Measurements from ENCODE around the gene MRTFA.

The MRTFA gene

GRCh38 chr22:40409613-40410113, 226.9 kb downstream of the MRTFA start:
- DNase-seq: no peak

- no peak for DNase-seq
Observed at GRCh38 chr22:40408718-40409612, 227.6 kb downstream of the MRTFA start.

GRCh38 chr22:40407831-40408717, 228.4 kb downstream of the MRTFA start:
- no peak for DNase-seq

GRCh38 chr22:40407021-40407761, 229.3 kb downstream of the MRTFA start:
- DNase-seq: no peak

- DNase-seq: no peak
Observed at GRCh38 chr22:40406063-40406890, 230.2 kb downstream of the MRTFA start.

GRCh38 chr22:40405178-40406062, 231.1 kb downstream of the MRTFA start:
- no peak for DNase-seq

DNA sequence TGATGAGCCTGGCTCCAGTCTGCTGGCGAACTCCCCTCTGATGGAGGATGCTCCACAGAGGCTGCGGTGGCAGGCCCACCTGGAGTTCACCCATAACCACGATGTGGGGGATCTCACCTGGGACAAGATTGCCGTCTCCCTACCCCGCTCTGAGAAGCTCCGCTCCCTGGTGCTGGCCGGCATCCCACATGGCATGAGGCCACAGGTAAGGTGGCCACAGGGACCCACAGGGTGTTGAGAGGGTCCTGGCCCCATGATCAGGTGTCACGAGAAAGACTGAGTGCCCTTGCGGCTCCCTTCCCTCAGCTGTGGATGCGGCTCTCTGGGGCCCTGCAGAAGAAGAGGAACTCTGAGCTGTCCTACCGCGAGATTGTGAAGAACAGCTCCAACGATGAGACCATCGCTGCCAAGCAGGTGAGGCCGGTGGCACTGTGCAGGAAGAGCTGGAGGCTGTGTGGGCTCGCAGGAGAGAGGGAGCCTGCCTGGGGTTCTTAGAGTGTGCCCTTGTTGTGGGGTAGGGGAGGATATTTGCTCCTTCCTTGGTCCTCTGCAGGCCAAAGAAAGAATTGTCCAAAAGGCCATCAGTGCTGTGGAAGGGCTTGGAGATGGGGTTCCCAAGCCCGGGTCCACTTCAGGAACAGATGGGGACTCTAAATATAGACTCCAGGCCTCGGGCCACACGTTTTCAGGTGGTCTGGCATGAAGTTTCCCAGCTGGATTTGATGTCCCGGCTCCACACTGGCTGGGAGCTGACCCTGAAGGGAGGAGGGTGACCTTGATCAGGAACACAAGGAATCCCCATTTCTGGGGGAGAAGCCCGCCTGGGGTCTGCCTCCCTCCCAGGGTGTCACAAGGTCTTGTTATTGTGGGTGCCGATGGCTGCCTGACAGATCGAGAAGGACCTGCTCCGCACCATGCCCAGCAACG, 232.0 kb downstream of the MRTFA start:
- no peak for DNase-seq

DNA sequence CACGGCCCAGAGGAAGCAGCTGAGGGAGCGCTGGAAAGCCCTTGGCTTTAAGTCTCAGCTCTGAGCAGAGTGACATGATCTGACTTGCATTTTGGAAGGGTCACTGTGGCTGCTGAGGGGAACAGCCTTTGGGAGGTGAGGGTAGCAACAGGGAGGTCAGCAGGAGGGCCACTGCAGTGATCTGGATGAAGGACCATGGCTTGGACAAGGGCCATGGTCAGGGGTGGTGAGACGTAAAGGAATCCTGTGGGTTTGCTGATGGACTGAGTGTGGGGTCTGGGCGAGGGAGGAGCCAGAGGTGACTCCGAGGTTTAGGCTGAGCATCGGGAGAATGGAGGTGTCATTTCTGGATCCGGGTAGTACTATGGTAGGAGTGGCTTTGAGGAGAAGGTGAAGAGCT, 232.9 kb downstream of the MRTFA start:
- DNase-seq: no peak

DNA sequence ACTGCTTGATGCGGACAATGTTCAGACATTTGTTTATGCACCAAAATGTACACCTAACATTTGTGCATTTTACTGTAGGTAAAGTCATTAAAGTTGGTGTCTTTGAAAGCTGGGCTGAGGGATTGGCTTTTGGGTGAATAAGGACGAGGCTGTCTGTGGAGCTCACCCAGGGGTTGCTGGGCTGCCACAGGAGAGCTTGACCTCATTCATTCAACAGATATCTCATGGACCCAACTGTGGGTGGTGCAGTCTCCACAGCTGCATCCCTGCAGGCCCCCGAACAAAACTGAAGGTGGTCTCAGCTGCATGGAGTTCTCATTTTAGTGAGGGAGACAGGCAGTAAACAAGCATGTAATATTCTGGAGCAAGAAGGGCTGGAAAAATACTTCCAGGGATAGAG, 233.4 kb downstream of the MRTFA start:
- no peak for DNase-seq

GRCh38 chr22:40401981-40402406, 234.5 kb downstream of the MRTFA start:
- no peak for DNase-seq

- no peak for DNase-seq
Observed at GRCh38 chr22:40401532-40401931, 235.0 kb downstream of the MRTFA start.

DNA sequence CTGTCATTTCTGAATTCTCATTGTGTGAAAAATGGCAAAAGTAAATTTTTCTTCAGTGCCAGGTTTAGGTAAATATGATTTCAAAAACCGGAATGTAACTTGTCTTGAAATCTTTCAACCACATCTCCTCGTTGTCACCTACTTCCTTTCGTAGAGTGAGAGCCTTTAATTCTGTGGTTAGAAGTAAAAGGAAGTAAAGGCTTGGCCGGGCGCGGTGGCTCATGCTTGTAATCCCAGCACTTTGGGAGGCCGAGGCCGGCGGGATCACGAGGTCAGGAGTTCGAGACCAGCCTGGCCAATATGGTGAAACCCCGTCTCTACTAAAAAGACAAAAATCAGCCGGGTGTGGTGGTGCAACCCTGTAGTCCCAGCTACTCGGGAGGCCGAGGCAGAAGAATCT, 236.4 kb downstream of the MRTFA start:
- DNase-seq: peak; percentile 71 to 83 (median 78)

DNA sequence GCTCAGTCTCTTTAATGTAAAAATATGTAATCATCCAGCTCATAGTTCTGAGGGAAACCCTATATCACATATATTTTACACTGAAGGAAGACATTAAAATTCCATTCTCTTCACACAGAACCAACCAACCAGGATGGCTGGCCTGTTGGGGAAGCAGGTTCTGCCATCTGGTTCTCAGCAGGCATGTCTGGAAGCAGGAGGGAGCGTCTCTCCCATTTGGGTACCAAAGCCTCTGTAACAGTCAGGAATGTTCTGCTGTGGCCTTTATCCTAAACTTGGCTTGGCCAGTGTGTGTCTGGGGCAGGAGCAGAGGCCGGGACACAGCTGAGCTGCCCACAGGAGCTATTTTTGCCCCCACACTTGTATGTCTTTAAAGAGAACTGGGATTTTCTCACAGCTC, 236.9 kb downstream of the MRTFA start:
- DNase-seq: no peak

GRCh38 chr22:40397396-40397795, 239.1 kb downstream of the MRTFA start:
- no peak for DNase-seq

DNA sequence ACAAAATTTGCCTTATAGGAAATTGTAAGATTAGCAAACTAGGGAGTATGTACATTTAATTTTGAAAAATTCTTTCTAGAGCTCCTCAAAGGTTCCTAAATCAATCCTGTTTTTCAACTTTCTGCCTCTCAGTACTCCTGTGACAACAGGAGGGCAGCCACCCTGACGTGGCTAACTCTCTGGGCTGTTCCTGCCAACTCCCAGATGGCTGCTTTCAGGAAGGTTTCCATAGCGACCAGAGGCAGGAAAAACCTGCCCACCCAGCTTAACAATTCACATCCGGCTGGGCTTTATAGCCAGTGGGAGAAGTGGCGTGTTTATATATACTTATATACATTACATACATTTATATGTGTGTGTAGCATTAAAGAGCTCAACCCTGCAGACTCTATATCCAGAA, 239.6 kb downstream of the MRTFA start:
- DNase-seq: no peak

DNA sequence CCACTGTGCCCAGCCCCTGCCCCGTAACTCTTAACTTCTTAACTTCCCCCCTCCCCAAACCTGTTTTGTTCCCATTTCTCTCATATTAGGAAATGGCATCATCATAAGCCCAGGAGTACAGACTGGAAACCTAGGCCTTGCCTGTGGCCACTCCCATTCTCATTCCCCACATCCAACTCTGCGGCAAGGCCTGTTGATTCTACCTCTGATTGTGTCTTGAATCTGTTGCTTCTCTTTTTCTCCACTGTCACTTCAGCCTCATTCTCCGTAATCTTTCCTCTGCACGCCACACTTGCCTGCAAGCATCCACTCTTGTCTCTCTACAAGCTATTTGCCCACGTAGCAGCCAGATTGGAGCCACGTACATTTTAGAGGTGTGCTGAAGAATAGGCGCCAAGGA, 240.9 kb downstream of the MRTFA start:
- no peak for DNase-seq

DNA sequence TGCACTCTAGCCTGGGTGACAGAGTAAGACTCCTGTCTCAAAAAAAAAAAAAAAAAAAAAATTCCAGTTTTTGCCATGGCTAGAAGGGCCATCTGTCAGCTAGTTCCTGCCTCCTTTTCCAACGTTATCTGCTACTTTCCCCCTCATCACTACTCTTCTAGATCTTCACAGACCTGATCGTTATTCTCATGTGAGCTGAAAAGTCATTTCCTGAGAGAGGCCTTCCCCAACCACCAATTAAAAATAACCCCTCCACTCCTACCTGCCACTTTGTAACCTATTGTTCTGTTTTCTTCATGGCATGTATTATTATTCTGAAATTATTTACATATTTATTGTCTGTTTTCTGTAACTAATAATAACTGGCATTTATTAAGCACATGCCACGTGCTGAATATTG, 241.9 kb downstream of the MRTFA start:
- DNase-seq: no peak

DNA sequence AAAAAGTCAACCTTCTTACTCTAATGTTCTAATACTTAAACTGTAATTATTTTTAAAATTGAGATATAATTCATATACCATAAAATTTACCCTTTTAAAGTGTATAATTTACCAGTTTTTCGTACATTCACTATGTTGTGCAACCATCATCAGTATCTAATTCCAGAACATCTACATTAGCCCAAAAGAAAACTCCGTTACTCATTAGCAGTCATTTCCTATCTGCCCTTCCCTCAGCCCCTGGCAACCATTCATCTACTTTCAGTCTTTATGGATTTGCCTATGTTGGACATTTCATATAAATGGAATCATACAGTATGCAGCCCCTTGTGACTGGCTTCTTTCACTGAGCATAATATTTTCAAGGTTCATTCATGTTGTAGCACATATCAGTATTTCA, 243.9 kb downstream of the MRTFA start:
- no peak for DNase-seq

DNA sequence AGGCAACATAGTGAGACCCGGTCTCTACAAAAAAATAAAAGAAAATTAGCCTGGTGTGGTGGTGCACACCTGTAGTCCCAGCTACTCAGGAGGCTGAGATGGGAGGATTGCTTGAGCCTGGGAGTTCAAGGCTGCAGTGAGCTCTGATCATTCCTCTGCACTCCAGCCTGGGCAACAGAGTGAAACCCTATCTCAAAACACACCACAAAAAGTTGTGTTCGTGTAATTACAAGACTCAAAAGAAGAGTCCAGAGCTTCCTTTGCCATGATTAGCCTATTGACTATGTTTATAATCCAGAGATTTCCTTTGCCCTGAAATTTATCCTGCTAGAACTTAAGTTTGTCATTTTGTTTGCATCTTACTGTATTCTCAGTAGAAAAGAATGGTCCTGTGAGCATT, 245.1 kb downstream of the MRTFA start:
- DNase-seq: no peak

DNA sequence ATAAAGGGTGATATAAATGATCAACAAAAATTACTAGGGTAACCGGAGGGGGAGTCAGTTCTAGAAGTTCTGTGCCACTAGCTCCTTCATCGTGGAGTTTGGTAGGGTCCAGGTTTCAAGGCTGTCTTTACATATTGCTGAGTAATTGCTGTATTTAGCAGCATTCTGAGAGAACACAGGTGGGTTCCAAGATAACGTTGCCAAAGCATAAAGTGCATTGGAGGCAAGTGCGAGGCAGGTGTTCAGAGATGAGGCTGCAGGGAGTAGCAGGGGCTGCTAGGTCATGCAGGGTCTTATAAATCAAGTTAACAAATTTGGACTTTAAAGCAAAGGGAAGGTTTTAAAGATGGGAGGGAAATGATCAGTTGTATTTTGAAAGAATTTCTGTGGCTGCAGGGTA, 248.3 kb downstream of the MRTFA start:
- no peak for DNase-seq

Data from suppressor macrophage (primary cell).